Gastroesophageal sphincter (tissue), 4 donors: ENCODE results near the gene HDGF. TPM values are rescaled to one million over a fixed set of nuclear protein-coding genes. Genes with fewer than 3 reads are reported as not detected.

Source experiments
- ATAC-seq: fragments of 150-250 bp; one replicate; pipeline ENCODE4 v1.9.1; 2016; ENCODE audit warnings: mild to moderate bottlenecking, moderate library complexity
- H3K27ac ChIP-seq, 4 donors: fragments of 200-600 bp; sonication (generic) in 3 of 4; 1 replicate in 3 of 4; 2 replicates in 1 of 4; pipeline ENCODE4 v1.5.1; 2016 to 2019
- H3K27me3 ChIP-seq: fragments of 200-600 bp; sonication (generic); one replicate; pipeline ENCODE4 v1.5.1; 2019
- H3K36me3 ChIP-seq, 2 donors: fragments of 200-600 bp; sonication (generic); one replicate each; pipeline ENCODE4 v1.5.1; 2019; ENCODE audit warnings: control low read depth in 1 of 2
- H3K4me1 ChIP-seq, 3 donors: fragments of 200-600 bp; sonication (generic); 1 replicate in 2 of 3; 2 replicates in 1 of 3; pipeline ENCODE4 v1.5.1; 2016 to 2019; ENCODE audit warnings: control low read depth in 2 of 3
- H3K4me3 ChIP-seq, 2 donors: fragments of 200-600 bp; sonication (generic); one replicate each; pipeline ENCODE4 v1.5.1; 2019; ENCODE audit warnings: mild to moderate bottlenecking in 1 of 2, moderate library complexity in 1 of 2
- H3K9me3 ChIP-seq, 3 donors: fragments of 200-600 bp; sonication (generic); one replicate each; pipeline ENCODE4 v1.5.1; 2017 to 2019; ENCODE audit warnings: control low read depth in 2 of 3
- EP300 ChIP-seq: sonication (generic); formaldehyde crosslinking; IDR thresholded peaks from one replicate; pipeline ENCODE4 v1.6.1; 2017; ENCODE audit warnings: antibody characterized with exemption, mild to moderate bottlenecking
- POLR2A ChIP-seq, 2 donors: fragments of 450-650 bp; IDR thresholded peaks; one replicate each; pipeline ENCODE4 v1.6.1; 2017; ENCODE audit warnings: antibody characterized with exemption in 2 of 2, mild to moderate bottlenecking in 2 of 2, moderate library complexity in 1 of 2
- POLR2AphosphoS5 ChIP-seq: sonication (generic); formaldehyde crosslinking; IDR thresholded peaks from one replicate; pipeline ENCODE4 v1.6.1; 2017; ENCODE audit warnings: antibody characterized with exemption
- WGBS, 2 donors: methylation state at CpG; one replicate each; pipeline ENCODE4 v1.1.5; 2018; ENCODE audit warnings: low coverage in 1 of 2; 5-methylcytosine and 5-hydroxymethylcytosine counted together
- total RNA-seq, 4 donors: library from RNA; depleted of rRNA; stranded (reverse); fragments of >200 nt; gene quantifications; one replicate each; pipeline ENCODE4 v1.1.0, GENCODE V29; 2016
- TF ChIP-seq, protein P1 (sequence below), 4 experiments: fragments of 200-600 bp in 2 of 4; fragments of 450-650 bp in 2 of 4; sonication (generic) in 1 of 4; IDR thresholded peaks; one replicate each; pipeline ENCODE4 v1.5.1; 2017 to 2019; ENCODE audit warnings: antibody characterized with exemption in 4 of 4, mild to moderate bottlenecking in 2 of 4, moderate library complexity in 2 of 4

Gene HDGF
- total RNA-seq, 4 donors from 2014 or later: 138 to 237 (median 186) TPM

DNA sequence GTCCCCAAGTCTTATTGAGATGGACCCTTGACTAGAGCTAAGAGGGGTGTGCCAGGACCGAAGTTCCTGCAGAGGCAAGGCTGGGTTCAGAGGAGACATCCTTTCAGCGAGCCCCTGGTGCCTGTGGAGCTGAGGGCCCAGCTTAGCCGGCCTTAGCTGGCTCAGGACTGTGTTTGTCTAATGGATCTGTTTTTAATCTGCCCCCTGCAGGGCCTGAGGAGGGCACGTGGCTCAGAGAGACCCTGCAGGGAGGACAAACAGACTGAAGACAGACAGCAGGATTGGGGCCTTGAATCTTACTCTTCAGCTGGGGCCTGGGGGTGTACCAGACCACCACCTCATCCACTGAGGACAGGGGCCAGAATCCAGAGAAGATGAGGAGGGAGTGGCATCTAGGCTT is 47.7 kb downstream of the HDGF start:
- peaks cover 0 to 55% (median 32%) of the 10 kb centered on the region in 3 donors for H3K4me1 ChIP-seq
- H3K27ac ChIP-seq: no peak overlapping the region
- peaks cover 0 to 17% of the 10 kb centered on the region in 2 donors for H3K36me3 ChIP-seq
- peaks cover 43% of the 10 kb centered on the region for H3K27me3 ChIP-seq
- WGBS, 2 donors: no CpG with 5 or more reads among the region's 4 CpGs
- H3K9me3 ChIP-seq: no peaks in the 10 kb centered on the region
- TF ChIP-seq, protein P1, sequence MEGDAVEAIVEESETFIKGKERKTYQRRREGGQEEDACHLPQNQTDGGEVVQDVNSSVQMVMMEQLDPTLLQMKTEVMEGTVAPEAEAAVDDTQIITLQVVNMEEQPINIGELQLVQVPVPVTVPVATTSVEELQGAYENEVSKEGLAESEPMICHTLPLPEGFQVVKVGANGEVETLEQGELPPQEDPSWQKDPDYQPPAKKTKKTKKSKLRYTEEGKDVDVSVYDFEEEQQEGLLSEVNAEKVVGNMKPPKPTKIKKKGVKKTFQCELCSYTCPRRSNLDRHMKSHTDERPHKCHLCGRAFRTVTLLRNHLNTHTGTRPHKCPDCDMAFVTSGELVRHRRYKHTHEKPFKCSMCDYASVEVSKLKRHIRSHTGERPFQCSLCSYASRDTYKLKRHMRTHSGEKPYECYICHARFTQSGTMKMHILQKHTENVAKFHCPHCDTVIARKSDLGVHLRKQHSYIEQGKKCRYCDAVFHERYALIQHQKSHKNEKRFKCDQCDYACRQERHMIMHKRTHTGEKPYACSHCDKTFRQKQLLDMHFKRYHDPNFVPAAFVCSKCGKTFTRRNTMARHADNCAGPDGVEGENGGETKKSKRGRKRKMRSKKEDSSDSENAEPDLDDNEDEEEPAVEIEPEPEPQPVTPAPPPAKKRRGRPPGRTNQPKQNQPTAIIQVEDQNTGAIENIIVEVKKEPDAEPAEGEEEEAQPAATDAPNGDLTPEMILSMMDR (IDR thresholded peaks at IDR 0.05): no peak
- no peak for TF ChIP-seq POLR2A (IDR thresholded peaks at IDR 0.05)
- TF ChIP-seq POLR2AphosphoS5: no peak
- no peak for TF ChIP-seq EP300
- H3K4me3 ChIP-seq: no peak overlapping the region
- no peak for ATAC-seq

DNA sequence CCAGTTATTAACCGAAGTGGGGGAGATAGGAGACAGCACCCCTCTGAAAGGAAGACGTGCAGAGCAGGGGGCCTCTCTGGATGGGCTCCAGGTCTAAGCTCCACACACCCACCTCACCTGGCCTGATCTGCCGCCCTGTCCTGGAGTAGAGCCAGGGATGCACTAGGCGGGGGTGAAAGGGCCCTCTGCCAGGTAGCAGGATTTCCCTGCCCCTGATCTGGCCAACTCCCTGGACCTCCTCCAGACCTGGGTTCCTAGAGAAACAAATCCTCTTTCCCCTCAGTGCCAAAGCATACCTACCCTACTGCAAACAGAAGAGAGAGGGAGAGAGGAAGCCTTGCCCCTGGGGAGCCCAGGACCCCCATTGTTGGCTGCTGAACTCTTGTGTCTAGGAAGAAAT is 48.1 kb downstream of the HDGF start:
- Histone ChIP-seq H3K4me1 (peaks cover 0 to 51% (median 32%) of the 10 kb centered on the region in 3 donors), H3K36me3 (peaks cover 0 to 17% of the 10 kb centered on the region in 2 donors), H3K27me3 (peaks cover 43% of the 10 kb centered on the region), H3K9me3 (no peaks in the 10 kb centered on the region), H3K27ac (no peak overlapping the region), H3K4me3 (no peak overlapping the region)
- TF ChIP-seq POLR2AphosphoS5: no peak
- TF ChIP-seq, protein P1 (IDR thresholded peaks at IDR 0.05): no peak
- no peak for TF ChIP-seq POLR2A (IDR thresholded peaks at IDR 0.05)
- no peak for TF ChIP-seq EP300
- ATAC-seq: no peak
- WGBS, 2 donors: 80% methylated on average over 1 of the region's 4 CpGs; no CpG with 5 or more reads in 1 of the 2 donors

DNA sequence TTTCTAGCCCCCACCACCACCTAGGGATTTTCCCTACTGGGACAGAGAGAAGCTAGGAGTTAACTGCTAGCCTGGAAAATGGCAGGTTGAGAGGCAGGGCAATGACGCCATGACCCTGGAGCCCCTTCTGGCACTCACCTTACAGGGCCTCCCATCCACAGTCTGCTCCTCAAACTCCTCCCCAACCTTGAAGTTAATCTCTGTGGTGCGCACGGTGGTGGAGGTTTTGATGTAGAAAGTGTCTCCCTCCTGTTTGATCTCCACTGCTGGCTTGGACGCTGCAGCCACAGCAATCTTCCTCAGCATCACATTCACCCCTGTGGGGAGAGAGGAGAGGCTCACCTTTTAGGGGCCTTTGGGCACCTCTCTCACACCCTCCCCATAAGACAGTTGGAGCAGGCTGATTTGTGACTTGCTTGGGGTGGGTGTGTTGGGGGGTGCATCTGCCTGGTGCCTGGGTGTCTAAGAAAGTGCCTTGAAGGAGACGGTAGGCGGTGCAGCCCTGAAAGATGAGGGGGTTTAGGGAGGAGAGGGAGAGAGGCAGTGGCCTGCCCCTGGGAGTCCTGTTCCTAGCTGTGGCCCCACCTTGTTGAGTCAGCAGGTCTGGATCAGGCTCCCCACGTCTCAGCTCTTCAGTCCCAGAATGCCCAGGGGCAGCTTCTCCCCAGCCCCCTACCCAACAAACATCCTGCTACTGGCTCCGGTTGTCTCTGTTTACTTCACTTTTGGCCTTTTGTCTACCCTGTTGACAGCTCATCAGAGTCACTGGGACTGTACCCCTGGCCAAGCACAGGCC is 50.5 kb downstream of the HDGF start:
- WGBS, 2 donors: 72 to 80% methylated on average over 1 to 2 of the region's 8 CpGs
- Histone ChIP-seq H3K4me3 (no peak overlapping the region), H3K4me1 (peaks cover 0 to 27% (median 19%) of the 10 kb centered on the region in 3 donors), H3K27ac (no peak overlapping the region), H3K27me3 (peaks cover 52% of the 10 kb centered on the region), H3K9me3 (no peaks in the 10 kb centered on the region), H3K36me3 (peaks cover 0 to 17% of the 10 kb centered on the region in 2 donors)
- TF ChIP-seq POLR2AphosphoS5: no peak
- TF ChIP-seq EP300: no peak
- TF ChIP-seq, protein P1 (IDR thresholded peaks at IDR 0.05): no peak
- TF ChIP-seq POLR2A (IDR thresholded peaks at IDR 0.05): no peak
- no peak for ATAC-seq

DNA sequence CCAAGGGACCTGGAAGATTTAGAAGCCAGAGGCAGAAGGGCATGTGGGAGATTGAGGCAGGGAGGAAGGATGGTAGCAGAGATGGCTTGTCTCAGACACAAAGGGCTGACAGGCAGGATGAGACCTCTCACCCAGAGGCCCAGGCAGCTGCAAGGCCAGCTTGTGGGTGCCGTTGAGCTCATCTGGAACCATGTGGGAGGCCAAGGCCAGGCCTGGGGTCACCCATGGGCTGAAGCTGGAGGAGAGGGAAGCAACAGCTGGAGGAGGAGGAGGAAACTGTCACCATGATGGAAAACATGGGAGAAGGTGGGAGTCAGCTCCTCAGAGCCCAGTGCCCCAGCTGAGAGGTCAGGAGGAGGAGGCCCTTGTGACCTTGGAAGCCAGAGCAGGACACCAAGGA is 52.5 kb downstream of the HDGF start:
- TF ChIP-seq, protein P1 (IDR thresholded peaks at IDR 0.05): no peak
- no peak for TF ChIP-seq POLR2A (IDR thresholded peaks at IDR 0.05)
- TF ChIP-seq EP300: no peak
- no peak for TF ChIP-seq POLR2AphosphoS5
- peaks cover 51% of the 10 kb centered on the region for H3K27me3 ChIP-seq
- H3K9me3 ChIP-seq: no peaks in the 10 kb centered on the region
- no peak overlapping the region for H3K4me3 ChIP-seq
- ATAC-seq: no peak
- H3K27ac ChIP-seq: no peak overlapping the region
- 56% methylated on average over 1 of the region's 1 CpG; no CpG with 5 or more reads in 1 of the 2 donors for WGBS, 2 donors
- H3K36me3 ChIP-seq: peaks cover 0 to 17% of the 10 kb centered on the region in 2 donors
- H3K4me1 ChIP-seq: peaks cover 0 to 8% (median 0%) of the 10 kb centered on the region in 3 donors

DNA sequence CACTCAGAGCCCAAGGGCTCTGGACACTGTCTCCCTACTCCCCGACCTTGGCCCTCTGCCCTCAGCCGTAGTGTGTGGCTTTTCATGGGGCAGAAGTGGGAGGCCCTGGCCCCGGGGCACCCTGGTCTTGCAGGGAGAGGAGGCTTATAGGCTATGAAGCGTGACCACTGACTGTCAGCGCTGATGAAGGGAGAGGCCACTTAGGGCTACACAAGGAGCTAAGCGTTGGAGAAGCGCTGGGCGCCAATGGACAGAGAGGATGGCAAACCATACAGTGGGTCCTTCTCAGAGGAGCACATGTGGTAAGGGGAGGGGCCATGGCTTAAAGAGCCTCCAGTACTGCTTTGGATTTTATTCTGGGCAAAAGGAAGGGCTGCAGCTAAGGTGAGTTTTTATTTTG is 54.0 kb downstream of the HDGF start:
- TF ChIP-seq POLR2A (IDR thresholded peaks at IDR 0.05): no peak
- Histone ChIP-seq H3K36me3 (peaks cover 0 to 17% of the 10 kb centered on the region in 2 donors), H3K4me3 (no peak overlapping the region), H3K9me3 (no peaks in the 10 kb centered on the region), H3K27ac (no peak overlapping the region), H3K27me3 (peaks cover 57% of the 10 kb centered on the region), H3K4me1 (peaks cover 0 to 6% (median 0%) of the 10 kb centered on the region in 3 donors)
- WGBS, 2 donors: 100% methylated on average over 1 of the region's 8 CpGs; no CpG with 5 or more reads in 1 of the 2 donors
- no peak for ATAC-seq
